NAMALWA (cell line): ENCODE measurements around the gene PGD.
A peak's percentile ranks its signal among the peaks of the same experiment; 100 is the strongest.
"Not testable (repeated sequence)": the region's sequence is repeated elsewhere in the genome, so short reads cannot be mapped to it uniquely, and the experiment has no call there.

Experiments
- DNase-seq: peaks from one replicate; pipeline ENCODE4 v3.0.0-alpha.2; 2015; ENCODE audit warnings: low spot score

PGD gene

GRCh38 chr1:10399444-10399941 is 629 bp downstream of the PGD start:
- DNase-seq, result no peak

- no peak for DNase-seq
These were observed 1.1 kb downstream of the PGD start for GRCh38 chr1:10400013-10400412.

- no peak for DNase-seq
These were observed 2.4 kb downstream of the PGD start for GRCh38 chr1:10401281-10401680.

GRCh38 chr1:10402729-10403274 is 3.9 kb downstream of the PGD start:
- no peak for DNase-seq

- no peak for DNase-seq
These were observed 8.3 kb downstream of the PGD start for GRCh38 chr1:10407201-10407600.

GRCh38 chr1:10415211-10415930 is 16.5 kb downstream of the PGD start:
- DNase-seq, result no peak

- not testable (repeated sequence) for DNase-seq
These were observed 17.1 kb downstream of the PGD start for GRCh38 chr1:10415967-10416366.

- DNase-seq, result not testable (repeated sequence)
These were observed 19.9 kb downstream of the PGD start for GRCh38 chr1:10418741-10419140.

- no peak for DNase-seq
These were observed 20.5 kb downstream of the PGD start for GRCh38 chr1:10419351-10419750.

- DNase-seq, result no peak
These were observed 22.8 kb downstream of the PGD start for GRCh38 chr1:10421637-10422036.

GRCh38 chr1:10424034-10424433 is 25.2 kb downstream of the PGD start:
- DNase-seq, result no peak

- no peak for DNase-seq
These were observed 25.8 kb downstream of the PGD start for GRCh38 chr1:10424651-10425050.

- not testable (repeated sequence) for DNase-seq
These were observed 27.1 kb downstream of the PGD start for GRCh38 chr1:10425826-10426534.

GRCh38 chr1:10426535-10426848 is 27.6 kb downstream of the PGD start:
- DNase-seq, result not testable (repeated sequence)

- DNase-seq, result no peak
These were observed 30.1 kb downstream of the PGD start for GRCh38 chr1:10428984-10429383.

GRCh38 chr1:10429868-10430215 is 31.0 kb downstream of the PGD start:
- no peak for DNase-seq

GRCh38 chr1:10430216-10431069 is 31.6 kb downstream of the PGD start, which contains the start of gene CENPS:
TSS of gene CENPS (plus strand) at chr1:10430433. CDS start at chr1:10430518, 85 bp downstream.
- DNase-seq, result peak; percentile 95

- peak; percentile 72 for DNase-seq
These were observed 32.3 kb downstream of the PGD start for GRCh38 chr1:10431070-10431730.

GRCh38 chr1:10432910-10433700 is 34.2 kb downstream of the PGD start:
- no peak for DNase-seq

- no peak for DNase-seq
These were observed 34.9 kb downstream of the PGD start for GRCh38 chr1:10433790-10434189.

GRCh38 chr1:10434590-10434989 is 35.7 kb downstream of the PGD start:
- no peak for DNase-seq
